GM06990 (cell line): ENCODE data around the gene OBP2B.
"Not testable (repeated sequence)": the region's sequence is repeated elsewhere in the genome, so short reads cannot be mapped to it uniquely, and the experiment has no call there.

ENCODE experiments used
- DNase-seq: peaks from one replicate; pipeline ENCODE4 v3.0.0-alpha.2; 2011; ENCODE audit not compliant: insufficient read length; ENCODE audit errors: extremely low read depth
- H3K27me3 ChIP-seq: replicated peaks from 2 replicates; pipeline ENCODE4 v1.6.0; 2011; ENCODE audit warnings: low read length; ENCODE audit not compliant: control insufficient read depth, insufficient read depth
- H3K36me3 ChIP-seq: 2 replicates; pipeline ENCODE4 v1.5.1; 2011; ENCODE audit warnings: low read length; ENCODE audit not compliant: control insufficient read depth, insufficient read depth
- H3K4me3 ChIP-seq: replicated peaks from 2 replicates; pipeline ENCODE4 v1.5.1; 2011; ENCODE audit warnings: low read depth, mild to moderate bottlenecking, control low read depth, low read length
- CTCF ChIP-seq: IDR thresholded peaks from 2 replicates; pipeline ENCODE4 v1.5.1; 2011; ENCODE audit warnings: low read length, control low read depth, mild to moderate bottlenecking, inconsistent platforms; ENCODE audit not compliant: insufficient read depth, poor library complexity, severe bottlenecking

OBP2B gene

DNA sequence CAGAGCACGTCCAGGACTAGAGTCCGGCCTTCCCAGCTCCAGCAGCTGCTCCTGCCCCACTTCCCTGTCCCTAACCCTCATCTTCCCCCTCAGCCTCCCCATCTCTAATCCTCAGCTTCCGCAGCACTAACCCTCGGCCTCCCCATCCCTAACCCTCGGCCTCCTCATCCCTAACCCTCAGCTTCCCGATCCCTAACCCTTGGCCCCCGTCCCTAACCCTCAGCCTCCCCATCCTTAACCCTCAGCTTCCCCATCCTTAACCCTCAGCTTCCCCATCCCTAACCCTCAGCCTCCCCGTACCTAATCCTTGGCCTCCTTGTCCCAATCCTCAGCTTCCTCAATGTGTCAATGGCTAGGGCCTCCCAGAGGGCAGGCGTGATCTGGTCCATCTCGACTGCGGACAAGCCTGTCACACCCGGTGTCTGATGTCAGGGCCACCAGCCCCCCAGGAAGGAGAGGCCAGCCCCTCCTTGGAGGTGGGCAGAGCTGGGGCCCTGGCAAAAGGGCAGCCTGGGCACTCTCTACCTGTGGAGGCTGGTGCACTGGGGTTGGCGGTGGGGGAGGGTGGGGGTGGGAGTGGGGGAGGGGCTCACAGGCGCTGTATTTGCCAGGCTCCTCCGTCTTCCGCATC lies 1.4 kb downstream of the OBP2B start:
- Histone ChIP-seq H3K36me3 (no peaks in the 10 kb centered on the region), H3K4me3 (no peak overlapping the region), H3K27me3 (peaks cover 1% of the 10 kb centered on the region; the same call in 1 of the 2 replicates)
- no peak for TF ChIP-seq CTCF
- DNase-seq: no peak

DNA sequence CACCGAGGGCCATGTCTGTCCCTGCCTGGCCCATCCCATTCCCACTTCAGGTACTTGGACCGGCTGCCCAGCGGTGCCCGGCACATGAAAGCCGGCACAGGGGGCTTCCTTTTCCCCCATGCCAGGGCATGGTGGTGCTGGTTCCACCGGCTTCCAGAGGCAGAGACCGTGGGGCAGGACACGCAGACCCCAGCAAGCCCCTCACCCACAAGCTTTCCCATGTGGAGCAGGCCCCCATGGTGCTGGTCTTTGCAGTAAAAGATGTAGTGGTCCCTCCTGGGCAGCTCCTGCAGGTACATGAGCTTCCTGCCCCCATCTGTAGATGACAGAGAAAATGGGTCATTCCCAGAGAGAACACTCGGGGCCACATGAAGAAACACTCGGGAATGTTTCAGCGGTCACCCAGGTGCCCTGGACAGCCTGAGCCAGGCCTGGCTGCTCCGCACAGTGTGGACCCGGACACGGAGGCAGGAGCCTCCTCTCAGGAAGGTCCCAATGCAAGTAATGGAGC lies 2.0 kb downstream of the OBP2B start:
- DNase-seq: no peak
- Histone ChIP-seq H3K4me3 (no peak overlapping the region), H3K27me3 (peaks cover 1% of the 10 kb centered on the region; the same call in 1 of the 2 replicates), H3K36me3 (no peaks in the 10 kb centered on the region)
- TF ChIP-seq CTCF: no peak

GRCh38 chr9:133205996-133206931 lies 2.8 kb downstream of the OBP2B start:
- peaks cover 1% of the 10 kb centered on the region; the same call in 1 of the 2 replicates for H3K27me3 ChIP-seq

DNA sequence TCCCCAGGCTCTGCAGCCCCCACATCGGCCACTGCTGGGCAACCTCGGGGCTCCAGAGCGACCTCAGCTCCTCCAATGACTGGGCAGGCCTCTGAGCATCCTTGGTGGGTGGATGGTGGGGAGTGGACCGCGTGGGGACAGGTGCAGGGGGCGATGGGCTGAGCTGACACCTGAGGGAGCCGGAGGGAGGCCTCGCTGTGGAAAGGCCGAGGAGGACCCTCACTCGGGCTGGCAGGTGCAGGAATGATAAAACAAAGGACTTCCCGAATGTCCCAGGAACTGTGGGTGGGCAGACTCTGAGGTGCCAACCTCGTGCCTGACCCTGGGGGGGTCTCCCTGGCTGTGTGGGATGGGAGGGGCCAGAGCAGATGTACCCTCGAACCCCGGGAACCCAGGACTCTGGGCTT lies 3.6 kb downstream of the OBP2B start:
- H3K4me3 ChIP-seq, DNase-seq, H3K27me3 ChIP-seq, H3K36me3 ChIP-seq: not testable (repeated sequence)

More at GRCh38 chr9:133205996-133206931, 2.8 kb downstream of the OBP2B start:
- H3K36me3 ChIP-seq: no peaks in the 10 kb centered on the region
- DNase-seq: no peak
- H3K4me3 ChIP-seq: no peak overlapping the region
- TF ChIP-seq CTCF: no peak

DNA sequence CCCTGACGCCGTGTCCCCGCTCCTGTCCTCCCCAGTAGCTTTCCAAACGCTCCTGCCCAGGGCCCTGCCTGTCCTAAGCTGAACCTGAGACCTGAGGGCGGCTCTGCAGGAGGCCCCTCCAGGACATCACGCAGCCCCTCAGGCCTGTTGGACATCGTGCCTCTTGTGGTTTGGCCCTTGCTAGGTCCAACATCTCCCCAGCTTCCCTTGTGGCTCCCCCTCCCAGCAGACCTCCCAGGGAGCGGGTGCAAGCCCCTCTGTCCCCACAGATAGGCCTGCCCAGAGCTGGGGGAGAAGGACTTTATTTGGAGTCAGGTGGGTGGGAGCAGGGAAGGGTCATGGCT lies 4.1 kb downstream of the OBP2B start:
- DNase-seq: no peak
- H3K36me3 ChIP-seq: no peaks in the 10 kb centered on the region

More for the DNA sequence above, 4.1 kb downstream of the OBP2B start:
- H3K27me3 ChIP-seq: peaks cover 1% of the 10 kb centered on the region; the same call in 1 of the 2 replicates
- H3K4me3 ChIP-seq: no peak overlapping the region
- no peak for TF ChIP-seq CTCF
